ENCODE results near the gene SLC2A13. TPM values are rescaled to one million over a fixed set of nuclear protein-coding genes. Genes with fewer than 3 reads are reported as not detected.

Gene SLC2A13
- polyA plus RNA-seq, 3 donors: 2.2 to 2.9 (median 2.5) TPM

DNA sequence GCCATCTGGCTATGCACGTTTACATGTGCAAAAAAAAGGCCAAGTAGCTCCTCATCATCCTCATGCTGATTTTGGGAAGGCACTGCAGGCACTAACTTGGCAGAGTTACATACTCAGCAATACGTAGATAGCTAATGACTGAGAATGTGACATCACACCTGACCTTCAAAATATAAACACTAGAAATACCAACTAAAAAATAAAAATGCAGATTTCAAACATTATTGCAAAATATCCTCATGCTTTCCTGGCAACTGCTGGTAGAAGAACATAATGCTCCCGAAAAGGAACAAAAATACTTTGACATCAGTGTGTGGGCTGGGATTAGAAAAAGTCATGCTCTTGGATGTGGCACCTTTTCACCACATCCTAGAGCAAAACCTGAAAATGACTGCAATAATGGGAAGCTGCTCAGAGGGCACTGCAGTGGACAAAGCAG lies 333.0 kb downstream of the SLC2A13 start:
- Mint-ChIP-seq H3K4me1 (no peaks in the 10 kb centered on the region), H3K9me3 (peaks cover 3 to 7% (median 6%) of the 10 kb centered on the region in 7 donors), H3K4me3 (no peak overlapping the region), H3K27me3 (ENCODE audit: low read depth in 3 of 3) (peaks cover 0 to under 1% (median 0%) of the 10 kb centered on the region in 3 donors), H3K27ac (no peak overlapping the region), H3K36me3 (no peaks in the 10 kb centered on the region)
- Histone ChIP-seq H3K79me2 (ENCODE audit: insufficient read depth, low read length) (no peaks in the 10 kb centered on the region), H3K4me1 (ENCODE audit: control insufficient read depth in 1 of 2, insufficient read depth in 2 of 2, low read length in 2 of 2) (no peaks in the 10 kb centered on the region), H2AFZ (ENCODE audit: insufficient read depth, low read depth, low read length, poor library complexity, severe bottlenecking) (no peak overlapping the region), H3K27me3 (ENCODE audit: control insufficient read depth in 2 of 2, insufficient read depth in 2 of 2, low read length in 2 of 2) (no peaks in the 10 kb centered on the region), H4K20me1 (ENCODE audit: insufficient read depth, low read length) (no peaks in the 10 kb centered on the region), H3K4me2 (replicated peaks; ENCODE audit: extremely low read depth, low read length, poor library complexity, severe bottlenecking) (no peak overlapping the region), H3K4me3 (replicated peaks in 1 of 3; ENCODE audit: low read depth in 2 of 3, low read length in 3 of 3) (no peak overlapping the region), H3K9me3 (replicated peaks in 1 of 2; ENCODE audit: control insufficient read depth in 1 of 2, insufficient read depth in 1 of 2, low read length in 2 of 2) (peaks cover 0 to 2% of the 10 kb centered on the region in 2 donors), H3K9ac (ENCODE audit: insufficient read depth, low read length, poor library complexity, severe bottlenecking) (no peak overlapping the region), H3K27ac (ENCODE audit: low read depth in 1 of 2, low read length in 2 of 2) (no peak overlapping the region), H3K36me3 (replicated peaks in 1 of 2; ENCODE audit: control insufficient read depth in 1 of 2, insufficient read depth in 2 of 2, low read length in 2 of 2) (no peaks in the 10 kb centered on the region)
- TF ChIP-seq, protein P1, sequence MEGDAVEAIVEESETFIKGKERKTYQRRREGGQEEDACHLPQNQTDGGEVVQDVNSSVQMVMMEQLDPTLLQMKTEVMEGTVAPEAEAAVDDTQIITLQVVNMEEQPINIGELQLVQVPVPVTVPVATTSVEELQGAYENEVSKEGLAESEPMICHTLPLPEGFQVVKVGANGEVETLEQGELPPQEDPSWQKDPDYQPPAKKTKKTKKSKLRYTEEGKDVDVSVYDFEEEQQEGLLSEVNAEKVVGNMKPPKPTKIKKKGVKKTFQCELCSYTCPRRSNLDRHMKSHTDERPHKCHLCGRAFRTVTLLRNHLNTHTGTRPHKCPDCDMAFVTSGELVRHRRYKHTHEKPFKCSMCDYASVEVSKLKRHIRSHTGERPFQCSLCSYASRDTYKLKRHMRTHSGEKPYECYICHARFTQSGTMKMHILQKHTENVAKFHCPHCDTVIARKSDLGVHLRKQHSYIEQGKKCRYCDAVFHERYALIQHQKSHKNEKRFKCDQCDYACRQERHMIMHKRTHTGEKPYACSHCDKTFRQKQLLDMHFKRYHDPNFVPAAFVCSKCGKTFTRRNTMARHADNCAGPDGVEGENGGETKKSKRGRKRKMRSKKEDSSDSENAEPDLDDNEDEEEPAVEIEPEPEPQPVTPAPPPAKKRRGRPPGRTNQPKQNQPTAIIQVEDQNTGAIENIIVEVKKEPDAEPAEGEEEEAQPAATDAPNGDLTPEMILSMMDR (IDR thresholded peaks at IDR 0.05): no peak
- 100% methylated on average over 1 of the region's 3 CpGs for WGBS (ENCODE audit: insufficient coverage)
- intact Hi-C loops (cut with micrococcal nuclease): no loop called here
- no peak for DNase-seq

DNA sequence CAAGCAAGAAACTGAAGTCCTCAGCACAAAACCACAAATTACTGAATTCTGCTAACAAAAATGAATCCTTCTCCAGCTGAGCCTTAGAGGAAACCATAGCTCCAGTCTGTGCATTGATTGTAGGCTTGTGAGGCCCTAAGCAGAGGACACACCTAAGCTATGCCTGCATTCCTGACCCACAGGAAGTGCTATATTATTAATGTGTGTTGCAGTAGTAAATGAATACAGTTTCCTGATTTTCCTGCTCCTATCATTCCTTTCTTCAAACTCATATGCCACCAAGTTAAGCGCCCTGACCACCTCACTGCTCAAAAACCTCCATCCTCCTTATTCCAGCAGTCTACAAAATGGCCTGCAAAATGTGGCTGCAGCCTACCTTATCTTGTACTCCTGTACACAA lies 334.4 kb downstream of the SLC2A13 start:
- peaks cover 7 to 12% (median 10%) of the 10 kb centered on the region in 7 donors for H3K9me3 Mint-ChIP-seq

More for the DNA sequence above, 334.4 kb downstream of the SLC2A13 start:
- H3K4me3 Mint-ChIP-seq: no peak overlapping the region
- H2AFZ ChIP-seq (ENCODE audit: insufficient read depth, low read depth, low read length, poor library complexity, severe bottlenecking): no peak overlapping the region
- TF ChIP-seq, protein P1 (IDR thresholded peaks at IDR 0.05): no peak
- H3K4me2 ChIP-seq (replicated peaks; ENCODE audit: extremely low read depth, low read length, poor library complexity, severe bottlenecking): no peak overlapping the region
- no peak overlapping the region for H3K9ac ChIP-seq (ENCODE audit: insufficient read depth, low read length, poor library complexity, severe bottlenecking)
- H3K27ac ChIP-seq (ENCODE audit: low read depth in 1 of 2, low read length in 2 of 2): no peak overlapping the region
- no peaks in the 10 kb centered on the region for H4K20me1 ChIP-seq (ENCODE audit: insufficient read depth, low read length)
- no peak for DNase-seq
- intact Hi-C loops (cut with micrococcal nuclease): no loop called here
- peaks cover 6% of the 10 kb centered on the region for H3K4me1 Mint-ChIP-seq
- H3K36me3 Mint-ChIP-seq: no peaks in the 10 kb centered on the region
- H3K27me3 ChIP-seq (ENCODE audit: control insufficient read depth in 2 of 2, insufficient read depth in 2 of 2, low read length in 2 of 2): no peaks in the 10 kb centered on the region
- no peak overlapping the region for H3K4me3 ChIP-seq (replicated peaks in 1 of 3; ENCODE audit: low read depth in 2 of 3, low read length in 3 of 3)
- 83% methylated on average over 1 of the region's 1 CpG for WGBS (ENCODE audit: insufficient coverage)
- H3K27me3 Mint-ChIP-seq (ENCODE audit: low read depth in 3 of 3): no peaks in the 10 kb centered on the region
- peaks cover 0 to 6% of the 10 kb centered on the region in 2 donors for H3K9me3 ChIP-seq (replicated peaks in 1 of 2; ENCODE audit: control insufficient read depth in 1 of 2, insufficient read depth in 1 of 2, low read length in 2 of 2)
- H3K36me3 ChIP-seq (replicated peaks in 1 of 2; ENCODE audit: control insufficient read depth in 1 of 2, insufficient read depth in 2 of 2, low read length in 2 of 2): no peaks in the 10 kb centered on the region
- no peaks in the 10 kb centered on the region for H3K79me2 ChIP-seq (ENCODE audit: insufficient read depth, low read length)
- no peak overlapping the region for H3K27ac Mint-ChIP-seq
- H3K4me1 ChIP-seq (ENCODE audit: control insufficient read depth in 1 of 2, insufficient read depth in 2 of 2, low read length in 2 of 2): no peaks in the 10 kb centered on the region
